ENCODE data around the gene AOX1. TPM values are rescaled to one million over a fixed set of nuclear protein-coding genes. Genes with fewer than 3 reads are reported as not detected.

AOX1 gene
- total and polyA plus RNA-seq, 7 donors, result 1.6 to 65.5 (median 27.0) TPM

GRCh38 chr2:200674837-200675236 lies 89.0 kb downstream of the AOX1 start:
- Histone ChIP-seq H3K27me3 (no peaks in the 10 kb centered on the region), H3K36me3 (no peaks in the 10 kb centered on the region), H3K4me1 (no peaks in the 10 kb centered on the region), H3K9me3 (no peaks in the 10 kb centered on the region), H3K27ac (no peak overlapping the region), H3K4me3 (no peak overlapping the region)
- DNase-seq, result no peak
- 77 to 86% methylated on average over 7 of the region's 7 CpGs for WGBS, 2 donors
- intact Hi-C loops (cut with DNase I), result no loop called here
- TF ChIP-seq POLR2AphosphoS5 (IDR thresholded peaks at IDR 0.05) (no peak), CTCF (IDR thresholded peaks at IDR 0.05) (no peak), POLR2A (IDR thresholded peaks at IDR 0.05) (no peak), EP300 (IDR thresholded peaks at IDR 0.05) (no peak)

GRCh38 chr2:200677171-200677570 lies 91.4 kb downstream of the AOX1 start:
- Histone ChIP-seq H3K4me3 (no peak overlapping the region), H3K9me3 (no peaks in the 10 kb centered on the region), H3K4me1 (no peaks in the 10 kb centered on the region), H3K27me3 (no peaks in the 10 kb centered on the region), H3K27ac (no peak overlapping the region), H3K36me3 (no peaks in the 10 kb centered on the region)
- 65 to 90% methylated on average over 2 of the region's 2 CpGs for WGBS, 2 donors
- intact Hi-C loops (cut with DNase I), result no loop called here
- DNase-seq, result no peak
- TF ChIP-seq CTCF (IDR thresholded peaks at IDR 0.05), result no peak
- no peak for TF ChIP-seq EP300 (IDR thresholded peaks at IDR 0.05)
- TF ChIP-seq POLR2A (IDR thresholded peaks at IDR 0.05), result no peak
- no peak for TF ChIP-seq POLR2AphosphoS5 (IDR thresholded peaks at IDR 0.05)

- Histone ChIP-seq H3K27me3 (no peaks in the 10 kb centered on the region), H3K36me3 (no peaks in the 10 kb centered on the region), H3K9me3 (no peaks in the 10 kb centered on the region), H3K27ac (peak overlapping the region in 2 of 4 donors; percentile 14 to 24), H3K4me1 (no peaks in the 10 kb centered on the region), H3K4me3 (no peak overlapping the region)
- intact Hi-C loops (cut with DNase I), result no loop called here
- TF ChIP-seq EP300 (IDR thresholded peaks at IDR 0.05), result no peak
- TF ChIP-seq CTCF (IDR thresholded peaks at IDR 0.05), result no peak
- TF ChIP-seq POLR2AphosphoS5 (IDR thresholded peaks at IDR 0.05), result no peak
- TF ChIP-seq POLR2A (IDR thresholded peaks at IDR 0.05), result no peak
- WGBS, 2 donors, result 74 to 83% methylated on average over 11 of the region's 11 CpGs
- DNase-seq, result no peak
Observed at GRCh38 chr2:200677721-200678532, 92.1 kb downstream of the AOX1 start.

DNA sequence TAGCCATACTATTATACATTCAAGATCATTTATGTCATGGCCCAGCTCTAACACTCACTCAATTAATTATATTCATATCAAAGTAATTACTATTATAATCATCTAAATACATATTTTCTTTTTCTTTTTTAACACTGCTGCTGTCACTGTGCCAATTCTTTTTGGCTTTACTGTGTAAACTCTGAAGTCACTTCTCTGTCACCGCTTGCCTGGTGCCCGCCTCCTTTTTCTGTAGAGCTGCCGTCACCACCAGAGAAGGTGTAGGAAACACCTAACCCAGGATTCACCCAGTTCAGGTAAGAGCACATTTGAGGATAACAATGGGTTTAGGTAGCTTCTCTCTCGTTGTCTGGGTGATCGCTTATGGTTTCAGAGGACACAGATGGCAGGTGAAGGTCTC lies 93.3 kb downstream of the AOX1 start:
- Histone ChIP-seq H3K27ac (no peak overlapping the region), H3K36me3 (no peaks in the 10 kb centered on the region), H3K4me3 (no peak overlapping the region), H3K4me1 (no peaks in the 10 kb centered on the region), H3K27me3 (no peaks in the 10 kb centered on the region), H3K9me3 (no peaks in the 10 kb centered on the region)
- TF ChIP-seq EP300 (IDR thresholded peaks at IDR 0.05) (no peak), CTCF (IDR thresholded peaks at IDR 0.05) (no peak)
- intact Hi-C loops (cut with DNase I), result no loop called here
- no peak for DNase-seq
- WGBS, 2 donors, result 89 to 93% methylated on average over 5 of the region's 5 CpGs

- TF ChIP-seq EP300 (IDR thresholded peaks at IDR 0.05), result no peak
- no peak for TF ChIP-seq POLR2A (IDR thresholded peaks at IDR 0.05)
- no peak for TF ChIP-seq CTCF (IDR thresholded peaks at IDR 0.05)
- TF ChIP-seq POLR2AphosphoS5 (IDR thresholded peaks at IDR 0.05), result no peak
- intact Hi-C loops (cut with DNase I), result no loop called here
- DNase-seq, result no peak
- no peaks in the 10 kb centered on the region for H3K36me3 ChIP-seq
- no peaks in the 10 kb centered on the region for H3K4me1 ChIP-seq
- 83 to 91% methylated on average over 5 of the region's 5 CpGs for WGBS, 2 donors
- H3K27ac ChIP-seq, result no peak overlapping the region
- no peak overlapping the region for H3K4me3 ChIP-seq
- H3K9me3 ChIP-seq, result no peaks in the 10 kb centered on the region
- no peaks in the 10 kb centered on the region for H3K27me3 ChIP-seq
Observed at GRCh38 chr2:200679535-200679934, 93.7 kb downstream of the AOX1 start.

All from sigmoid colon (tissue), 7 donors.